ENCODE results near the gene MR1.

DNA sequence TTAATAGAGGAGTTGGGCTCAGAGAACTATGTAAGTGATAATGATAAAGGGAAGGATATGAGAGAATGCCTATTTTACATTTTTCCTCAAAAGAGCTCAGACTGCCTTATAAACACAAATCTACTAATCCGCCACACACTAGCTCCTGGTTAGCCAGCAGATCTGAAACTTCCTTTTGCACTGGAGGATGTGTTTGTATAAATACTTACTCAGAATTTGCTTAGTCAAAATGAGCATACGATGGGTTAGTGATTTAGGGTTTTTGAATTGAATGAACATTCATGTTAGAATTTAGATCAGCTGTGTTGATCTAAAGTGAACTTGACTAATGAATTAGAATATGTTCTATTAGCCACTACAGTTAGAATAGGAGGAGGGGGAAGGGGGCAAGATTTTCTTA is 45.6 kb downstream of the MR1 start:
- TF ChIP-seq ZNF274 (IDR thresholded peaks at IDR 0.05; ENCODE audit: low read depth, low read length) (no peak), YY1 (IDR thresholded peaks at IDR 0.05; ENCODE audit: insufficient read depth, insufficient read length) (no peak), SUZ12 (IDR thresholded peaks at IDR 0.05; ENCODE audit: extremely low read depth, insufficient read depth, insufficient read length) (no peak)

All from NT2/D1 (cell line).